HUDEP-2 (cell line): ENCODE data around the gene ZNF441.
"Not testable (repeated sequence)": the region's sequence is repeated elsewhere in the genome, so short reads cannot be mapped to it uniquely, and the experiment has no call there.

Experiments
- DNase-seq, 76 experiments: peaks; one replicate each; lab custom pipeline; 2025; ENCODE audit not compliant: unreplicated experiment in 76 of 76; lab: John Stamatoyannopoulos, UW

Gene ZNF441

GRCh38 chr19:11776669-11777068 lies 9.9 kb downstream of the ZNF441 start:
- DNase-seq: not testable (repeated sequence)

GRCh38 chr19:11780431-11781020 lies 13.7 kb downstream of the ZNF441 start:
- DNase-seq: no peak

- no peak for DNase-seq
Observed at GRCh38 chr19:11781295-11782057, 14.7 kb downstream of the ZNF441 start.

- no peak for DNase-seq
Observed at GRCh38 chr19:11783767-11784166, 17.0 kb downstream of the ZNF441 start.

- DNase-seq: no peak
Observed at GRCh38 chr19:11784356-11784755, 17.6 kb downstream of the ZNF441 start.

- DNase-seq: no peak
Observed at GRCh38 chr19:11787536-11787935, 20.7 kb downstream of the ZNF441 start.

GRCh38 chr19:11792942-11793341 lies 26.1 kb downstream of the ZNF441 start:
- no peak for DNase-seq

- DNase-seq: peak in 54 of 76 experiments; percentile 4 to 67 (median 38)
Observed at GRCh38 chr19:11797491-11797890, 30.7 kb downstream of the ZNF441 start.

GRCh38 chr19:11798391-11799330 lies 31.9 kb downstream of the ZNF441 start, which contains the start of gene ZNF491:
TSS of gene ZNF491 (plus strand) at chr19:11798523. CDS start at chr19:11805954, 7,431 bp downstream.
- DNase-seq: peak in 5 of 76 experiments; percentile 4 to 40 (median 37)

- no peak for DNase-seq
Observed at GRCh38 chr19:11806354-11807098, 39.7 kb downstream of the ZNF441 start.

- DNase-seq: no peak
Observed at GRCh38 chr19:11807099-11807380, 40.2 kb downstream of the ZNF441 start.

GRCh38 chr19:11813703-11814028 lies 46.9 kb downstream of the ZNF441 start:
- DNase-seq: peak in 4 of 76 experiments; percentile 11 to 81 (median 26)

GRCh38 chr19:11814029-11814699 lies 47.4 kb downstream of the ZNF441 start, which contains the start of gene ZNF440:
TSS of gene ZNF440 (plus strand) at chr19:11814273. CDS start at chr19:11814448, 175 bp downstream.
- peak in 69 of 76 experiments; percentile 1 to 94 (median 77) for DNase-seq

- DNase-seq: no peak
Observed at GRCh38 chr19:11814700-11815035, 47.9 kb downstream of the ZNF441 start.

GRCh38 chr19:11821474-11822109 lies 54.8 kb downstream of the ZNF441 start:
- no peak for DNase-seq

- not testable (repeated sequence) for DNase-seq
Observed at GRCh38 chr19:11828957-11829876, 62.4 kb downstream of the ZNF441 start.

- no peak for DNase-seq
Observed at GRCh38 chr19:11832253-11832912, 65.6 kb downstream of the ZNF441 start.

GRCh38 chr19:11833541-11833940 lies 66.7 kb downstream of the ZNF441 start:
- DNase-seq: no peak
